ENCODE data around the gene THBS4. TPM values are rescaled to one million over a fixed set of nuclear protein-coding genes. Genes with fewer than 3 reads are reported as not detected.
A peak's percentile ranks its signal among the peaks of the same experiment; 100 is the strongest.

The THBS4 gene
- total and polyA plus RNA-seq, 5 donors from 2014 or later = not detected

DNA sequence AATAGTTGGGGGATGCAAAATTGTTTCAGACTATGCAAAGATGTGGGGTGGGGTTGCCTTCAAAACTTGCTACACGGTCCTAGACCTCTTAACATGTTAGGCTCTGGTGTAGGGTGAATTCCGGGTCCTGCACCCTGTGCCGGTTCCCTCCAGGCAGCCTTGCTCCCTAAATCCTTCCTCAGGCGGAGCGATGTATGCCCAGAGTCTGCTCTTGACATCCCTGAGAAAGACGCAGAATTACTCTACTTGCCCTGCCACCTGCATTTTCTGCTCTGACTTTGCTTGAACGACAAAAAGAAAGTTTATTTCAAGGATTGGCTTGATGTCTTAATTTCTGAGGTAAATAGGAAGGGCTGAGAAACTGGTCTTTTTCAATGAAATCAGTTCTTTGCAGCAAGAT, 691 bp downstream of the THBS4 start:
- no peaks in the 10 kb centered on the region for H3K36me3 ChIP-seq (ENCODE audit: control insufficient read depth, insufficient read depth, low read length)
- no peak overlapping the region for H3K27ac Mint-ChIP-seq
- DNase-seq (no peak), ATAC-seq (ENCODE audit: low read depth in 2 of 2) (no peak)
- H3K9me3 Mint-ChIP-seq = no peaks in the 10 kb centered on the region
- H3K9me3 ChIP-seq (ENCODE audit: control insufficient read depth in 2 of 2, low read length in 2 of 2) = no peaks in the 10 kb centered on the region
- no peaks in the 10 kb centered on the region for H3K36me3 Mint-ChIP-seq
- H3K27ac ChIP-seq (ENCODE audit: insufficient read depth, low read length, poor library complexity, severe bottlenecking) = no peak overlapping the region
- no peak overlapping the region for H3K4me3 ChIP-seq (ENCODE audit: low read depth, low read length)
- H3K4me3 Mint-ChIP-seq = peak overlapping the region in 2 of 4 donors; percentile 5 to 34
- peaks cover 78% of the 10 kb centered on the region for H3K27me3 Mint-ChIP-seq
- peaks cover 0 to 17% (median 9%) of the 10 kb centered on the region in 4 donors for H3K4me1 Mint-ChIP-seq
- no peaks in the 10 kb centered on the region for H3K4me1 ChIP-seq (ENCODE audit: control insufficient read depth, insufficient read depth, low read length, poor library complexity, severe bottlenecking)
- H3K27me3 ChIP-seq (ENCODE audit: control insufficient read depth, insufficient read depth, low read length) = peaks cover 36% of the 10 kb centered on the region

DNA sequence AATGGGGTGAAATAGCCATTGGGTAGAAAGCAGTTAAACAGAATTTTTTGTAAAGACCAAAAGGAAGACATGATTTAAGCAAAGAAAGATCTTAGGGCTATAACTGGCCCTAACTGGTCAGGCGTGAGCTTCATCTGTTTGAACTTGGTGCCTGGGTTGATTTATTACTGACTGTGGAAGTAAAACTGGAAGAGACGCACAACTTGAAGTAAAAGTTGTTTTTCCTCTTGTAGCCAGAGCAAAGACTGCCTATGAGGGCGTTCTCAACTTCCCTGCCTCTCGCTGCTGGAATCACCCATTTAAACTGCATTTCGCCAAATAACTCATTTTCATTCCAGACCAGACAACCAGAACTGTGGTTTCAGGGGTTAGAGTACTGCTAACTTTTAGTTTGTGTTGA, 1.5 kb downstream of the THBS4 start:
- Histone ChIP-seq H3K27ac (ENCODE audit: insufficient read depth, low read length, poor library complexity, severe bottlenecking) (no peak overlapping the region), H3K36me3 (ENCODE audit: control insufficient read depth, insufficient read depth, low read length) (no peaks in the 10 kb centered on the region), H3K9me3 (ENCODE audit: control insufficient read depth in 2 of 2, low read length in 2 of 2) (no peaks in the 10 kb centered on the region), H3K4me1 (ENCODE audit: control insufficient read depth, insufficient read depth, low read length, poor library complexity, severe bottlenecking) (no peaks in the 10 kb centered on the region), H3K27me3 (ENCODE audit: control insufficient read depth, insufficient read depth, low read length) (peaks cover 37% of the 10 kb centered on the region), H3K4me3 (ENCODE audit: low read depth, low read length) (no peak overlapping the region)
- Mint-ChIP-seq H3K27me3 (peaks cover 78% of the 10 kb centered on the region), H3K9me3 (no peaks in the 10 kb centered on the region), H3K36me3 (no peaks in the 10 kb centered on the region), H3K27ac (no peak overlapping the region), H3K4me1 (peaks cover 0 to 17% (median 9%) of the 10 kb centered on the region in 4 donors), H3K4me3 (no peak overlapping the region)
- ATAC-seq (ENCODE audit: low read depth in 2 of 2) (no peak), DNase-seq (no peak)

- peaks cover 0 to 17% (median 9%) of the 10 kb centered on the region in 4 donors for H3K4me1 Mint-ChIP-seq
- H3K9me3 Mint-ChIP-seq = no peaks in the 10 kb centered on the region
- no peak for ATAC-seq (ENCODE audit: low read depth in 2 of 2)
- no peaks in the 10 kb centered on the region for H3K36me3 ChIP-seq (ENCODE audit: control insufficient read depth, insufficient read depth, low read length)
- H3K9me3 ChIP-seq (ENCODE audit: control insufficient read depth in 2 of 2, low read length in 2 of 2) = no peaks in the 10 kb centered on the region
- no peak overlapping the region for H3K4me3 ChIP-seq (ENCODE audit: low read depth, low read length)
- DNase-seq = peak in 1 of 3 donors; percentile 9
- H3K27ac ChIP-seq (ENCODE audit: insufficient read depth, low read length, poor library complexity, severe bottlenecking) = no peak overlapping the region
- no peaks in the 10 kb centered on the region for H3K36me3 Mint-ChIP-seq
- H3K4me3 Mint-ChIP-seq = no peak overlapping the region
- no peaks in the 10 kb centered on the region for H3K4me1 ChIP-seq (ENCODE audit: control insufficient read depth, insufficient read depth, low read length, poor library complexity, severe bottlenecking)
- peaks cover 38% of the 10 kb centered on the region for H3K27me3 ChIP-seq (ENCODE audit: control insufficient read depth, insufficient read depth, low read length)
- peaks cover 82% of the 10 kb centered on the region for H3K27me3 Mint-ChIP-seq
- H3K27ac Mint-ChIP-seq = no peak overlapping the region
Measured at GRCh38 chr5:80037366-80037765, 2.2 kb downstream of the THBS4 start.

GRCh38 chr5:80039650-80040049, 4.5 kb downstream of the THBS4 start:
- Histone ChIP-seq H3K27ac (ENCODE audit: insufficient read depth, low read length, poor library complexity, severe bottlenecking) (no peak overlapping the region), H3K4me1 (ENCODE audit: control insufficient read depth, insufficient read depth, low read length, poor library complexity, severe bottlenecking) (no peaks in the 10 kb centered on the region), H3K4me3 (ENCODE audit: low read depth, low read length) (no peak overlapping the region), H3K36me3 (ENCODE audit: control insufficient read depth, insufficient read depth, low read length) (no peaks in the 10 kb centered on the region), H3K27me3 (ENCODE audit: control insufficient read depth, insufficient read depth, low read length) (peaks cover 31% of the 10 kb centered on the region), H3K9me3 (ENCODE audit: control insufficient read depth in 2 of 2, low read length in 2 of 2) (no peaks in the 10 kb centered on the region)
- no peak overlapping the region for H3K4me3 Mint-ChIP-seq
- peaks cover 69% of the 10 kb centered on the region for H3K27me3 Mint-ChIP-seq
- H3K9me3 Mint-ChIP-seq = peaks cover 0 to 1% (median 0%) of the 10 kb centered on the region in 7 donors
- H3K4me1 Mint-ChIP-seq = peaks cover 0 to 10% (median 6%) of the 10 kb centered on the region in 4 donors
- ATAC-seq (ENCODE audit: low read depth in 2 of 2) = no peak
- H3K36me3 Mint-ChIP-seq = no peaks in the 10 kb centered on the region
- DNase-seq = no peak
- no peak overlapping the region for H3K27ac Mint-ChIP-seq

DNA sequence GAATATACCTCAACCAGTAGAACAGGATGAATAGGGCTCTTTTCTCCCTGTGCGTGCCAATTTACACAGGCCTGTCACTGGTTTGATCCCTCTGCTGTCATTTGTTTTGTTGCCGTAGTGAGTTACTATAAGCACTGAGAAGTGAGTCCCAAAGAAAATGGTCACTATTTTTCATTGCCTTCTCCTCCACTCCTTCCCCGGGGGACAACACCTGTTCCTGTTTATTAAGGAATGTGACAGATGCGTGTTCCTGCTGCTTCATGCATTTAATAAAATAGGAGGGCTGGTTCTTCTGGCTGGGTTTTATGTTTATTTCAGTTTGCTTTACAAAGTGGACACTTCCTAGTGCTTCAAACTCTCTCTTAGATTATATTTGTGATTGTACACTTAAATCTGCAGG, 6.4 kb downstream of the THBS4 start:
- DNase-seq = no peak
- peaks cover 19% of the 10 kb centered on the region for H3K27me3 ChIP-seq (ENCODE audit: control insufficient read depth, insufficient read depth, low read length)
- Mint-ChIP-seq H3K4me3 (no peak overlapping the region), H3K27me3 (peaks cover 70% of the 10 kb centered on the region), H3K9me3 (peaks cover 0 to 1% (median 0%) of the 10 kb centered on the region in 7 donors), H3K27ac (no peak overlapping the region), H3K4me1 (peaks cover 0 to 4% (median 0%) of the 10 kb centered on the region in 4 donors), H3K36me3 (no peaks in the 10 kb centered on the region)
- no peak overlapping the region for H3K27ac ChIP-seq (ENCODE audit: insufficient read depth, low read length, poor library complexity, severe bottlenecking)
- H3K9me3 ChIP-seq (ENCODE audit: control insufficient read depth in 2 of 2, low read length in 2 of 2) = no peaks in the 10 kb centered on the region
- no peaks in the 10 kb centered on the region for H3K4me1 ChIP-seq (ENCODE audit: control insufficient read depth, insufficient read depth, low read length, poor library complexity, severe bottlenecking)
- no peak for ATAC-seq (ENCODE audit: low read depth in 2 of 2)
- H3K4me3 ChIP-seq (ENCODE audit: low read depth, low read length) = no peak overlapping the region
- no peaks in the 10 kb centered on the region for H3K36me3 ChIP-seq (ENCODE audit: control insufficient read depth, insufficient read depth, low read length)

DNA sequence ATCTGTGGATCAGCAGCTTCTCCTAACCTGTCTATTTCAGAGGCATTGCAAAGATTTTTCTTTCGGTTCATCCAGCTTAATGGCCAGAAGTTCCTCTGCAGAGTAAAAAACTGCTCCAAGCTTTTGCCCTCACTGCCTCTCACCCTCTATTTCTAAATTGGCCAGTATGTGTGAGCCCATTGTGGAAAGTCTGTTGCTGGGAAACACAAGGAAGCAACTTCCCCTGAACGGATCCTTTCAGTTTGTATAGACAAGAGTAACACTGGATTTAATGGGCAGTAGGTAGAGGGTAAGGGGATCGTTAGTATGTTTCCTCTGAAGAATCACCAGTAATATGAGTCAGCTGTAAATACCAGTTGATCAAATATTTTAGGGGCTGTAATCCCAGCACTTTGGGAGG, 7.2 kb downstream of the THBS4 start:
- no peaks in the 10 kb centered on the region for H3K9me3 ChIP-seq (ENCODE audit: control insufficient read depth in 2 of 2, low read length in 2 of 2)
- H3K4me1 ChIP-seq (ENCODE audit: control insufficient read depth, insufficient read depth, low read length, poor library complexity, severe bottlenecking) = no peaks in the 10 kb centered on the region
- Mint-ChIP-seq H3K9me3 (peaks cover 0 to 1% (median 0%) of the 10 kb centered on the region in 7 donors), H3K27me3 (peaks cover 72% of the 10 kb centered on the region), H3K27ac (no peak overlapping the region), H3K4me1 (peaks cover 0 to 2% (median 0%) of the 10 kb centered on the region in 4 donors), H3K4me3 (no peak overlapping the region), H3K36me3 (no peaks in the 10 kb centered on the region)
- no peak overlapping the region for H3K4me3 ChIP-seq (ENCODE audit: low read depth, low read length)
- peaks cover 15% of the 10 kb centered on the region for H3K27me3 ChIP-seq (ENCODE audit: control insufficient read depth, insufficient read depth, low read length)
- no peaks in the 10 kb centered on the region for H3K36me3 ChIP-seq (ENCODE audit: control insufficient read depth, insufficient read depth, low read length)
- DNase-seq (no peak), ATAC-seq (ENCODE audit: low read depth in 2 of 2) (no peak)
- no peak overlapping the region for H3K27ac ChIP-seq (ENCODE audit: insufficient read depth, low read length, poor library complexity, severe bottlenecking)

DNA sequence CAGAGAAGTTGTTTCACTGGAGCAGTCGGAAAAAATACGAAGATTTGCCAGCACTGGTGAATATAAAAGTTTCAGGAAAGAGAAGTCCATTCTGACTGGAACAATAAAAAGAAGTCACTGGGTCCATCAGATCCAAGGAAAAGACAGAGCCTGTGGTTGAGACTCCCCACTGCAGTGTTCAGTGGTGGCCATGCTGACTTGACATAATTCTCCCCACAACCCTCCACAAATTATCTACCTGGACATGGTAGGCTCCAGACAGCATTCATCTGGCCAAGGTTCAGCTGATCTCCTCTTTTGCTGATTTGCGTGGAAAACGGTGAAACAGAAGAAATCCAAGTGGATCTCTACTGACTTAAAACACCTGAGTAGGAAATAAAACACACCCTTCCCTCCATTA, 8.0 kb downstream of the THBS4 start:
- Histone ChIP-seq H3K36me3 (ENCODE audit: control insufficient read depth, insufficient read depth, low read length) (no peaks in the 10 kb centered on the region), H3K27me3 (ENCODE audit: control insufficient read depth, insufficient read depth, low read length) (peaks cover 14% of the 10 kb centered on the region), H3K4me1 (ENCODE audit: control insufficient read depth, insufficient read depth, low read length, poor library complexity, severe bottlenecking) (no peaks in the 10 kb centered on the region), H3K4me3 (ENCODE audit: low read depth, low read length) (no peak overlapping the region), H3K27ac (ENCODE audit: insufficient read depth, low read length, poor library complexity, severe bottlenecking) (no peak overlapping the region), H3K9me3 (ENCODE audit: control insufficient read depth in 2 of 2, low read length in 2 of 2) (no peaks in the 10 kb centered on the region)
- H3K27ac Mint-ChIP-seq = no peak overlapping the region
- ATAC-seq (ENCODE audit: low read depth in 2 of 2) = no peak
- H3K4me3 Mint-ChIP-seq = no peak overlapping the region
- H3K9me3 Mint-ChIP-seq = peaks cover 0 to 1% (median 0%) of the 10 kb centered on the region in 7 donors
- peaks cover 64% of the 10 kb centered on the region for H3K27me3 Mint-ChIP-seq
- H3K4me1 Mint-ChIP-seq = no peaks in the 10 kb centered on the region
- no peaks in the 10 kb centered on the region for H3K36me3 Mint-ChIP-seq
- no peak for DNase-seq

DNA sequence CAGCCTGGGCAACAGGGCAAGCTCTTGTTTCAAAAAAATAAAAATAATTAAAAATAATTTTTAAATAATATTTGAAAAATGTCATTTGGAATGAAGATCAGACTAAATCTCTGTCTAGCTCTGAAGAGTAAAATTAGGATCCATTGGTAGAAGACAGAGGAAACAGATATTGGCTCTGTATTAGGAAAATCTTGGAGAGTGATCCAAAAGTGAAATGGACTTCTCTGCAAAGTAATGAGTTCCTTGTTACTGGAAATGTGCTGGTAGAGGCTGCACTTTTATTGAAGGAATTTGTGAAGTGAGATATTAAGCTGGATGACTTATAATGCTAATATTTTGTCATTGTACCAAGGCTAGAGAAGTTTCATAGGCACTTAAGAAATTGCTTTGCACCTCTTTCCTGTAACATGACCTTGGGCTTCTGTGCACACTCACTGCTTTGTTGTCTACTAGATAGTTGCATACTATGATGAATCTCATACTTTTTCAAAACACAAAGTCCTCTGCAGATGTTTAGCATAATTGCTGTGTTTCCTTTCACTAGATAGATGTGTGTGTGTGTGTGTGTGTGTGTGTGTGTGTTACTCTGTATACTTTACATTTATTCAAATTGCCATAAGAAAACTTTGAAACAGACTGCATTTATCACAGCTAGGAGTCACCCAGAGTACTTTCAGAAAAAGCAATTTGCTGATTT, 13.1 kb downstream of the THBS4 start:
- DNase-seq = no peak
- H3K27ac ChIP-seq (ENCODE audit: insufficient read depth, low read length, poor library complexity, severe bottlenecking) = no peak overlapping the region
- Mint-ChIP-seq H3K36me3 (no peaks in the 10 kb centered on the region), H3K4me1 (no peaks in the 10 kb centered on the region), H3K4me3 (no peak overlapping the region), H3K27ac (no peak overlapping the region), H3K9me3 (peaks cover 0 to 4% (median 0%) of the 10 kb centered on the region in 7 donors), H3K27me3 (peaks cover 51% of the 10 kb centered on the region)
- no peaks in the 10 kb centered on the region for H3K4me1 ChIP-seq (ENCODE audit: control insufficient read depth, insufficient read depth, low read length, poor library complexity, severe bottlenecking)
- H3K27me3 ChIP-seq (ENCODE audit: control insufficient read depth, insufficient read depth, low read length) = peaks cover 4% of the 10 kb centered on the region
- ATAC-seq (ENCODE audit: low read depth in 2 of 2) = no peak
- no peak overlapping the region for H3K4me3 ChIP-seq (ENCODE audit: low read depth, low read length)
- H3K36me3 ChIP-seq (ENCODE audit: control insufficient read depth, insufficient read depth, low read length) = no peaks in the 10 kb centered on the region
- no peaks in the 10 kb centered on the region for H3K9me3 ChIP-seq (ENCODE audit: control insufficient read depth in 2 of 2, low read length in 2 of 2)

Data from CD4-positive, CD25-positive, alpha-beta regulatory T cell (primary cell).